ENCODE measurements around the gene ANKRD53.

The ANKRD53 gene

DNA sequence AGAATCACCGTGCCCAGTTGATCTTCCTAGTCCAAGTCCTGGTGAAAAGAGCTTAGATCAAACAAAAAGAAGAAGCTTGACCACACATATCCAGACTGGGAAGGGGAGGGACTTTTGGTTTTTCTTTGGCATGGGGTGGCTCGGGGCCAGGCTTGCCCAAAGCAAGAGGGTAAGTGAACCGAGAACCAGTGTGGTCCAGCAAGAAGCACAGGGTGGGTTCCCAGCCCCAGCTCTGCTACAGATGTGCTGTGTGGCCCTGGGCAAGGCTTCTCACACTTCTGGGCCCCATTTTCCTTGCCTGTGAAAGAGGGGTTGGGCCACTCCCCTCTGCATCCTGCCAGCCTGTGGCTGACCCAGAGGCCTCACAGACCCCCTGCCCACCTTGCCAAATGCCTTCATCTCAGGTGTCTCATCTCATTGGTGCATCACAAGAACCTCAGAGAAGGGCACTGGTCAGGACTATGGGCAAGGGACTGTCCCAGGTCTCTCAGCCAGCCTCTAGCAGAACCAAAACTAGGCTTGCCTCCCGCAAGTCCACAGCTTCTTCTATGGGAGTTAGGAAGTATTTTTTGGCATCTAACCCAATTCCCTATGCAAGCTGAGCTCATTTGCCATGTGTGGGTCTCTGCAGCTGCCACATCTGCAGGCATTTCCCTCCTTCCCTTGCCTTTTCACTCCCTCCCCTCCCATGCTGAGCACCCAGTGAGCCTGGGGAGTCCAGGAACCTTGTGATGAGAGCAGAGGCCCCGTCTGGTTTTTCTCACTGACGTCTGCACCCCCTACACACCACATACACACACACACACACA, 35.8 kb upstream of the ANKRD53 start:
- no peaks in the 10 kb centered on the region for H4K20me1 ChIP-seq (ENCODE audit: insufficient read depth, low read length)
- no peaks in the 10 kb centered on the region for H3K9me2 ChIP-seq (replicated peaks; ENCODE audit: insufficient read depth, low read length)
- TF ChIP-seq EZH2 (optimal IDR thresholded peaks at IDR 0.05; ENCODE audit: low read depth, low read length) (no peak), EZH2phosphoT487 (IDR thresholded peaks at IDR 0.05; ENCODE audit: low read length) (no peak)
- TF ChIP-seq, protein P1, sequence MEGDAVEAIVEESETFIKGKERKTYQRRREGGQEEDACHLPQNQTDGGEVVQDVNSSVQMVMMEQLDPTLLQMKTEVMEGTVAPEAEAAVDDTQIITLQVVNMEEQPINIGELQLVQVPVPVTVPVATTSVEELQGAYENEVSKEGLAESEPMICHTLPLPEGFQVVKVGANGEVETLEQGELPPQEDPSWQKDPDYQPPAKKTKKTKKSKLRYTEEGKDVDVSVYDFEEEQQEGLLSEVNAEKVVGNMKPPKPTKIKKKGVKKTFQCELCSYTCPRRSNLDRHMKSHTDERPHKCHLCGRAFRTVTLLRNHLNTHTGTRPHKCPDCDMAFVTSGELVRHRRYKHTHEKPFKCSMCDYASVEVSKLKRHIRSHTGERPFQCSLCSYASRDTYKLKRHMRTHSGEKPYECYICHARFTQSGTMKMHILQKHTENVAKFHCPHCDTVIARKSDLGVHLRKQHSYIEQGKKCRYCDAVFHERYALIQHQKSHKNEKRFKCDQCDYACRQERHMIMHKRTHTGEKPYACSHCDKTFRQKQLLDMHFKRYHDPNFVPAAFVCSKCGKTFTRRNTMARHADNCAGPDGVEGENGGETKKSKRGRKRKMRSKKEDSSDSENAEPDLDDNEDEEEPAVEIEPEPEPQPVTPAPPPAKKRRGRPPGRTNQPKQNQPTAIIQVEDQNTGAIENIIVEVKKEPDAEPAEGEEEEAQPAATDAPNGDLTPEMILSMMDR (IDR thresholded peaks at IDR 0.05; ENCODE audit: low read length), result no peak
- no peak overlapping the region for H3K4me2 ChIP-seq (ENCODE audit: low read depth, low read length)
- H3F3A ChIP-seq (ENCODE audit: insufficient read depth, low read length), result no peaks in the 10 kb centered on the region
- no peak overlapping the region for H2AFZ ChIP-seq (ENCODE audit: low read length)
- H3K9me3 ChIP-seq (replicated peaks; ENCODE audit: insufficient read depth, low read length), result no peaks in the 10 kb centered on the region
- H3K79me2 ChIP-seq (ENCODE audit: low read length), result no peaks in the 10 kb centered on the region
- H3K36me3 ChIP-seq (replicated peaks; ENCODE audit: insufficient read depth, low read length), result no peaks in the 10 kb centered on the region
- H3K27ac ChIP-seq (ENCODE audit: low read length), result no peak overlapping the region
- no peak for DNase-seq
- H3K4me1 ChIP-seq (ENCODE audit: low read length), result no peaks in the 10 kb centered on the region
- H3K4me3 ChIP-seq (ENCODE audit: low read length), result no peak overlapping the region
- peaks cover 7% of the 10 kb centered on the region; the same call in 1 of the 2 replicates for H3K27me3 ChIP-seq (replicated peaks; ENCODE audit: insufficient read depth, low read length)
- H3K9ac ChIP-seq (ENCODE audit: low read length), result no peak overlapping the region

DNA sequence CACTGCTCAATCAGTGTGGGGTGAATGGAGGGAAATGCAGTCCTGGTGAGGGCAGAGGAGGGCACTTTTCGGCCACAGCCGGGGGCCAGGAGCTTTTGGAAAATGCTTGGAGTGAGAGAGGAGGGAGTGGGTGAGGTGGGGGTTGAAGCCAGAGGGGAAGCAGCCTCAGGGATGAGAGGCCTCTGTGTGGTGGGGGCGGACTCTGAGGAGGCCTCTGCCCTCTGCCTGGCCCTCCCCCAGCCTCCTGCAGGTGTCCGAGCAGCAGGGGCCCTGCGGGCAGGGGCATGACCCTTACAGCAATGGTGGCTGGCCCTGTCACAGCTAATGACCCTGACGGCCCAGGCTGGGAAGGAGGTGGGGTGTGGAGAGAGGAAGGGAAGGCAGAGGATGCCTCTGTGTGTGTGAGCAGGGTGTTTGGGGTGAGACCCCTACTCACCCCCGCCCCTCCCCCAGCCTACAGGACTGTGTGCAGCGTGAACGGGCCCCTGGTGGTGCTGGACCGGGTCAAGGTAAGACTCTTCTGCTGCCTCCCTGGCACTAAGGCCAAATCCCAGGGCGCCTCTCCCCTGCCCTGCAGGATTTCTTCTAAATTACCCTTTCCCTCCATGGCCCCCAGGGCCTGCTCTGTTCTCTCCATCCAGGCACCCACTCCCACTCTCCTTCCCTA, 35.1 kb upstream of the ANKRD53 start:
- no peak overlapping the region for H3K9ac ChIP-seq (ENCODE audit: low read length)
- no peak overlapping the region for H3K4me3 ChIP-seq (ENCODE audit: low read length)
- no peaks in the 10 kb centered on the region for H3K9me2 ChIP-seq (replicated peaks; ENCODE audit: insufficient read depth, low read length)
- H3K4me2 ChIP-seq (ENCODE audit: low read depth, low read length), result no peak overlapping the region
- no peak overlapping the region for H3K27ac ChIP-seq (ENCODE audit: low read length)
- no peaks in the 10 kb centered on the region for H3K4me1 ChIP-seq (ENCODE audit: low read length)
- TF ChIP-seq, protein P1 (IDR thresholded peaks at IDR 0.05; ENCODE audit: low read length), result no peak
- no peak for TF ChIP-seq EZH2phosphoT487 (IDR thresholded peaks at IDR 0.05; ENCODE audit: low read length)
- TF ChIP-seq EZH2 (optimal IDR thresholded peaks at IDR 0.05; ENCODE audit: low read depth, low read length), result no peak
- peaks cover 10% of the 10 kb centered on the region; the same call in 1 of the 2 replicates for H3K27me3 ChIP-seq (replicated peaks; ENCODE audit: insufficient read depth, low read length)
- no peaks in the 10 kb centered on the region for H3K79me2 ChIP-seq (ENCODE audit: low read length)
- DNase-seq, result no peak
- no peak overlapping the region for H2AFZ ChIP-seq (ENCODE audit: low read length)
- H3F3A ChIP-seq (ENCODE audit: insufficient read depth, low read length), result no peaks in the 10 kb centered on the region
- H4K20me1 ChIP-seq (ENCODE audit: insufficient read depth, low read length), result no peaks in the 10 kb centered on the region
- no peaks in the 10 kb centered on the region for H3K36me3 ChIP-seq (replicated peaks; ENCODE audit: insufficient read depth, low read length)
- no peaks in the 10 kb centered on the region for H3K9me3 ChIP-seq (replicated peaks; ENCODE audit: insufficient read depth, low read length)

DNA sequence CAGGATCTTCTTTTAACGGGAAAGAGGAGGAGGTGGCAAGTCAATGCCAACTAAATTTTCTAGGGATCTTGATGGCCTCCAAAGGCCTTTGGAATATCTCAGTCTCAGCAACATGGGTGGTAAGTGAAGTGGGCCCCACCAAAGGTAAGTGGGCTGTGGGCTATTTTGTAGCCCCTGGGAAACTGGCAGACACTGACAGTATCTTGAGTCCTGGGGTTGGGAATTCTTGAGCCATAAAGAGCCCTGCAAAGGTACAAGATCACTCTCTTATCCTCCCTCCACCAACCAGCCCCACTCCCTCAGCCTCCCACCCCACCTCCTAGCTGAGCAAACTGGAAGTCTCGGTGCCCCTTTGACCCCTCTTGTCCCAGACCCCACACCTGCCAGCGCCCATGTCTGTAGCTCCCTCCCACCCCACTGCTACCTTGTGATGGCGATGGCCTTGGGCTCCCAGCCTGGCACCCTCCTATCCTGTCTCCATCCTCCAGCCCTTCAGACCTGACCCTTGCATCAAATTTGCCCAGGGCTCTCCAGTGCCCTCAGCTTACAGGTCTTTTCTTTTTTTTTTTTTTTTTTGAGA, 34.2 kb upstream of the ANKRD53 start:
- Histone ChIP-seq H2AFZ (ENCODE audit: low read length) (no peak overlapping the region), H3K9me3 (replicated peaks; ENCODE audit: insufficient read depth, low read length) (no peaks in the 10 kb centered on the region), H3K9ac (ENCODE audit: low read length) (no peak overlapping the region), H4K20me1 (ENCODE audit: insufficient read depth, low read length) (no peaks in the 10 kb centered on the region), H3F3A (ENCODE audit: insufficient read depth, low read length) (no peaks in the 10 kb centered on the region), H3K4me1 (ENCODE audit: low read length) (no peaks in the 10 kb centered on the region), H3K4me3 (ENCODE audit: low read length) (no peak overlapping the region), H3K79me2 (ENCODE audit: low read length) (no peaks in the 10 kb centered on the region), H3K4me2 (ENCODE audit: low read depth, low read length) (no peak overlapping the region), H3K9me2 (replicated peaks; ENCODE audit: insufficient read depth, low read length) (no peaks in the 10 kb centered on the region), H3K36me3 (replicated peaks; ENCODE audit: insufficient read depth, low read length) (no peaks in the 10 kb centered on the region), H3K27me3 (replicated peaks; ENCODE audit: insufficient read depth, low read length) (peaks cover 10% of the 10 kb centered on the region; the same call in 1 of the 2 replicates), H3K27ac (ENCODE audit: low read length) (no peak overlapping the region)
- TF ChIP-seq EZH2 (optimal IDR thresholded peaks at IDR 0.05; ENCODE audit: low read depth, low read length) (no peak), EZH2phosphoT487 (IDR thresholded peaks at IDR 0.05; ENCODE audit: low read length) (no peak)
- TF ChIP-seq, protein P1 (IDR thresholded peaks at IDR 0.05; ENCODE audit: low read length), result no peak
- no peak for DNase-seq

All from MM.1S (cell line).